Measurements from ENCODE around the gene ADAMTS8.

The ADAMTS8 gene

DNA sequence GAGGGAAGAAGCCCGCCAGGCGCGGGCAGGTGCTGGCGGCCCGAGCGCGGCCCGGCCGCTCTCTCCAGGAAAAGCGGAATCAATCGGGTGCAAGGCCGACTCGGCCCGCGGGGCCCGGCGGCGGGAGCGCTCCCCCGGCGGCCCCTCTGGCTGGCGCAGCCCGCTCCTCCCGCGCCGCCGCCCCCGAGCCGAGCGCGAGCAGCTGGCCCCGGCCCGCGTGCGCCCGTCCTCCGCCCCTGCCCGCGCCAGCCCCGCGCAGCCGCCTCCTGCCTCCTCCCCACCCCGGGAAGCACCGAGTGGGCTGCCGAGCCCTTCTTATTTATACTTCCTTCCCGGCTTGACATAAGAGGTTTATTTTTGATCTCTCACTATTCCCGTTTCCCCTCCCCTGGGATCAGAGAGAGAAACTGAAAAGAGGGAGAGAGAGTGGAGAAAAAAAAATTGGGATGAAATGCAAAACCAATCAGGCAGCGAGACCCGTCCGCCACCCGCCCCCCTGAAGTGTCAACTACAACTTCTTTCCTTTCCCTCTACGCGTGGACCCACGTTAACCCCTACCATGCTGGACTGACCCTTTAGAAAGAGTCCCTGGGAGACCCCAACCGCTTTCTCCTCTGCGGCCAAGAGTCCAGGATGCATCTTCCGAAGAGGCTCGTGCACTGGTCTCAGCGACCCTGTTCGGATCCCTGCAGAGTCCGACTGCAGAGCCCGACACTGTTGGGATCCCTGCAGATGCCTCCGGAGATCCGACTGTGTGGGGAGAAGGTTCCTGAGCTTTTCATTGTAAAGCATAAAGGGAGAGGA, at the start of gene ADAMTS8:
ADAMTS8 (minus strand) TSS at position 294 of the 804 bp plus-strand sequence. CDS start 323 bp downstream, outside the sequence.
- DNase-seq = no peak

GRCh38 chr11:130477586-130478203, 49.3 kb upstream of the ADAMTS8 start:
- no peak for DNase-seq

- no peak for DNase-seq
Observed at GRCh38 chr11:130476922-130477491, 48.6 kb upstream of the ADAMTS8 start.

DNA sequence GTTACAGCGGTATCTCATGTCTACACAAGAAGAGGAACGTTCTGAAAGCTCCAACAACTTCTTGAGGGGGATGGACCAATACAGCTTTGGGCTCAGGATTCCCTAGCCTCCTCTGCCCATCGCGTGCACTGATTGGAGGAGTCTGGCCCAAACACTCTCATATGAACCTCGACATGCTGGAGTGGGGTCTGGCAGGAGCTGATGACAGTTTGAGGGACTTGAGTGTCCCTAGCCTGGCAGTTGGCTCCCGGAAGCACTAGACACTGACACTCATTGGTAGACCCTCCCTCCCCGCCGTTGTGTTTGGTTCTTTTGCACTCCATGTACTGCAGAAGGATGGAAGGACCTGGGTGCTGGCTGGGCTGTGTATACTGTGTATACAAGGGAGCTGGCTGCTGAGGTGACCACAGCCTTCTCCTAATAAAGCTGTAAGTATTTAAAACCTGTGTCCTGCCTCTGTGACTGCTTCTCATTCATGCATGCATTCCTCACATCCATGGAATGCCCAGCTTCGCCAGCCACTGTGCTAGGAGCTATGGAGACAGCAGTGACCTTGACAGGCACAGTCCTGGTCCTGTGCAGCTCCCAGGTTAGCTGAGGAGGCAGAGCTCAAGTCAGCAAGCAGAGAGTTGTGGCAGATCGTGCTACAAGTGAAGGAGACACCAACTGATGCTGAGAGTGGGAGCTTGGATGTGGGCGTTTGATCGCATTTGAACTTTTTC, 48.0 kb upstream of the ADAMTS8 start:
- DNase-seq = no peak

- no peak for DNase-seq
Observed at GRCh38 chr11:130475426-130476053, 47.1 kb upstream of the ADAMTS8 start.

DNA sequence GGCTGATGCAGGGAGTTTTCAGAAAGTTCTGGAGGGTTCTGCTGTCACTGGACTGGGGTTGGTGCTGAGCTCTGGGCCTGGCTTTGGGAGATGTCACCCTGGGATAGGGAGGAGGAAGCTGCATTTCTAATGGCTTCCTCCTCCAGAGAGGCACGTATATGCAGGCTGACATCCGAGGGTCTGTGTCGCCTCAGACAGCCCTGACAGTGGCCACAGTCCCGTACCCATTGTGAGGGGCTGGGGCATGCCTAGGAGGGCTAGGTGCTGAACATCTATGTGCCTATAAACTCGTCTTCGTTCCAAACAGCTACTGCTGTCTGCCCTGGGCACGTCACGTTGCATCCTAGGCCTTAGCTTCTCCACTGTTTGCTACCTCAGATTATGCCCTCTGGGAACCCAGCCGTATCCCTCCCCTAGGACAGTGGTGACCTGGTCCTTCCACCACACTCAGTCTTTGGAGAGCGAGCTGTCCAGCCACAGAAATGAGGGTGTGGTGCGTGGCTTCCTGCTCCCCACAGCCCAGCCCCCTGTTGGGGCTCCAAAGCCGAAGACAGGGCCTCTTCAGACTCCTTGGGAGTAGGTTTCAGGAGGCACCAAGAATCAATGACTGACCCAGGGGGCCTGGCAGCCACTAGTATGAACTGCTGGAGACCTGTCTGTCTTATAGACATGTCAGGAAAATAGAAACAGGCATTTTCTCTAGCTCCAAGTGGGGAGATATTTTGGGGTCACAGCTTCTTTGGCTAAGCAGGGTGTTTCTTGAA, 46.4 kb upstream of the ADAMTS8 start:
- DNase-seq = no peak

DNA sequence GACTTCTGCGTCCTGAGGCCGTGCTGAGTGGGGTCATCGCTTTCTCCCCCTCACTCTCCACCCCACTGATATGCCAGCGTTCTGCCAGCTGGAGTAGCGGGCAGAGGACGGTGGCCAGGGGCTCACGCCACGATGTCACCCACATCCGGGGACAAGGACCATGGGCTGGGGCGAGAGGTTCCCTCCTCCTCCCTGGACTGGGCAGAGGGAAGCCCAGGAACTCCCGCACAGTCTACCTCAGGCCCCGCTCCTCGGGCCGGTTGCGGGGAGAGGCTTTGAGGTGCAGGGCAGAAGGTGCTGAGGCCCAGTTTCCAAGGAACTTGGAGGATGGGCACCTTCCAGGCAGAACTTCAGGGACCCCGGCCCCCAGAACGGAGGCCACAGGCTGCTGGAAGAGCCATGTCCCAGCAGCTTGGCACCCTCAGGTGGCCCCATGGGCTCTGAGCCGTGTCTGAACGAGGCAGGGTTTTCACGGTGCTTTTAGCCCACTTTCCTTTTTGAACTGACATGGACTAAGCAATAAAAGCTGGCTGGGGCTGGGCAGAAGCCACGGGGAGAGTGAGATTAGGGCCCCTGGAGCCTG, 45.5 kb upstream of the ADAMTS8 start:
- DNase-seq = no peak

DNA sequence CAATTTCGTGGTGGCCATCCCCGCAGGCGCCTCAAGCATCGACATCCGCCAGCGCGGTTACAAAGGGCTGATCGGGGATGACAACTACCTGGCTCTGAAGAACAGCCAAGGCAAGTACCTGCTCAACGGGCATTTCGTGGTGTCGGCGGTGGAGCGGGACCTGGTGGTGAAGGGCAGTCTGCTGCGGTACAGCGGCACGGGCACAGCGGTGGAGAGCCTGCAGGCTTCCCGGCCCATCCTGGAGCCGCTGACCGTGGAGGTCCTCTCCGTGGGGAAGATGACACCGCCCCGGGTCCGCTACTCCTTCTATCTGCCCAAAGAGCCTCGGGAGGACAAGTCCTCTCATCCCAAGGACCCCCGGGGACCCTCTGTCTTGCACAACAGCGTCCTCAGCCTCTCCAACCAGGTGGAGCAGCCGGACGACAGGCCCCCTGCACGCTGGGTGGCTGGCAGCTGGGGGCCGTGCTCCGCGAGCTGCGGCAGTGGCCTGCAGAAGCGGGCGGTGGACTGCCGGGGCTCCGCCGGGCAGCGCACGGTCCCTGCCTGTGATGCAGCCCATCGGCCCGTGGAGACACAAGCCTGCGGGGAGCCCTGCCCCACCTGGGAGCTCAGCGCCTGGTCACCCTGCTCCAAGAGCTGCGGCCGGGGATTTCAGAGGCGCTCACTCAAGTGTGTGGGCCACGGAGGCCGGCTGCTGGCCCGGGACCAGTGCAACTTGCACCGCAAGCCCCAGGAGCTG, 44.8 kb upstream of the ADAMTS8 start:
- DNase-seq = no peak

DNA sequence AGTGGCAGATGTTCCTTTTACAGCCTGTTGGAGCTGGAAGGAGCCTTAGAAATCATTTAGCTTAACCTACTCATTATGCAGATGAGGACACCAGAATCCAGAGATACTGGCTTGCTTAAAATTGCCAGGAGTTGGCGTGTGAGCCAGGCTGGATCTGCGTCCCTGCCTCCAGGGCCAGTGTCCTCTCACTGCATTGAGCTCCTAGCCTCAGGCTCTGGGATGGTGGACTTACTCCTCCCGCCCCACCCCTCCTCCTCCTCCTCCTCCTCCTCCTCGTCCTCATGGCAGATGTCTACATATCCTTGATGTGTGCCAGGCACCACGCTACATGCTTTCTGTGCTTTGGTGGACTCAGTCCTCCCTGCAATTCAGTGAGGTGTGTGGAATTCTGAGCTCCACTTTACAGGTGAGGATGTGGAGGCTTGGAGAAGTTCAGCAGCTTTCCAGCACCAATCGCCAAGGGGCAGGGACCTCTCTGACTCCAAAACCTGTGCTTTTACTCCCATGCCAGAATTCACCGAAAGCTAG, 44.1 kb upstream of the ADAMTS8 start:
- no peak for DNase-seq

- no peak for DNase-seq
Observed at GRCh38 chr11:130471731-130472433, 43.5 kb upstream of the ADAMTS8 start.

GRCh38 chr11:130470832-130471706, 42.7 kb upstream of the ADAMTS8 start:
- no peak for DNase-seq

DNA sequence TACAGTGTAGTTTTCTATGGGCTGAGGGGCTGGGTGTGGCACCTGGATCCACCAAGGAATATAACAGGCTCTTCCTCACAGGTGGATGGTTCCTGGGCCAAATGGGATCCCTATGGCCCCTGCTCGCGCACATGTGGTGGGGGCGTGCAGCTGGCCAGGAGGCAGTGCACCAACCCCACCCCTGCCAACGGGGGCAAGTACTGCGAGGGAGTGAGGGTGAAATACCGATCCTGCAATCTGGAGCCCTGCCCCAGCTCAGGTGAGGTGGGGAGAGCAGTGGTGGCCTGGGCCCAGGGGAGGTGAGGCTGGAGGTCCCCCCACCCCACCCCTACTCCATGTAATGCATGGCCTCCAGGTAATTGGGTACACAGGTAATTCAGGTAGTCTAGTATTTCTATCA, 40.8 kb upstream of the ADAMTS8 start:
- no peak for DNase-seq

GRCh38 chr11:130467116-130467900, 38.9 kb upstream of the ADAMTS8 start:
- DNase-seq = no peak

GRCh38 chr11:130465263-130465662, 36.9 kb upstream of the ADAMTS8 start:
- no peak for DNase-seq

- no peak for DNase-seq
Observed at GRCh38 chr11:130464291-130464812, 35.9 kb upstream of the ADAMTS8 start.

DNA sequence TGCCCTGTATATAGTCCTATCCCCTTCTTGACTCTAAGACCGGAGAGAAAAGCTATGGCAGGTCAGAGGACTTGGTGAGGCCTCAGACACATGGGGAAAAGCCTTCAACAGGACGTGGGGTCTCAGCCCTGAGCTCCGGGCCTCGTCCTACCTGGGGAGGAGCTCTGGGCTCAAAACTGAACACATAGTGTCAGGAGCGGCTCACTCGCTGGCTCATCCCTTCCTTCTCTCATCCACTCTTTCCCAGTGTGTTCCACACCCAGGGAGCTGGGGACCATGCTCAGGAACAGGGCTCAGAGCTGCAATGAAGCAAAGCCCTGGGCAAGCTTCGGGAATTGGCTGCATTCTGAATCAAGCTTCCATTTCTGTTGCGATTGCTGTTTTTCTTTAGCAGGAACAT, 34.5 kb upstream of the ADAMTS8 start:
- no peak for DNase-seq

GRCh38 chr11:130462101-130462885, 33.9 kb upstream of the ADAMTS8 start:
- no peak for DNase-seq

Data from NCI-H187 (cell line).